GM21390 (cell line): ENCODE data around the gene TRPC4AP.
"Not testable (repeated sequence)": the region's sequence is repeated elsewhere in the genome, so short reads cannot be mapped to it uniquely, and the experiment has no call there.

Source experiments
- ATAC-seq: cut with Tn5 transposase; IDR thresholded peaks from one replicate; pipeline ENCODE4 v1.9.1; 2021; ENCODE audit not compliant: unreplicated experiment

The TRPC4AP gene

DNA sequence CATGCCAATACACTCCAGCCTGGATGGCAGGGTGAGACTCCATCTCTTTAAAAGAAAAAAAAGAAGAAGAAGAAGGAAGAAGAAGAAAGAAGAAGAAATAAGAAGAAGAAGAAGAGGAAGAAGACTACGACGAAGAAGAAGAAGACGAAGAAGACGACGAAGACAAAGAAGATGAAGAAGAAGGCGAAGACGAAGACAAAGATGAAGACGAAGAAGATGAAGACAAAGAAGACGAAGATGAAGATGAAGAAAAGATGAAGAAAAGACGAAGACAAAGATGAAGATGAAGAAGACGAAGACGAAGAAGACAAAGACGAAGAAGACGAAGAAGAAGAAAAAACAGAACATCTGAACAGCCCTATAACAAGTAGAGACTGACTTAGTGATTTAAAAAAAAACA lies 33.0 kb downstream of the TRPC4AP start:
- no peak for ATAC-seq

GRCh38 chr20:35059110-35059509 lies 33.5 kb downstream of the TRPC4AP start:
- ATAC-seq, result no peak

GRCh38 chr20:35055445-35056276 lies 36.9 kb downstream of the TRPC4AP start:
- ATAC-seq, result no peak

DNA sequence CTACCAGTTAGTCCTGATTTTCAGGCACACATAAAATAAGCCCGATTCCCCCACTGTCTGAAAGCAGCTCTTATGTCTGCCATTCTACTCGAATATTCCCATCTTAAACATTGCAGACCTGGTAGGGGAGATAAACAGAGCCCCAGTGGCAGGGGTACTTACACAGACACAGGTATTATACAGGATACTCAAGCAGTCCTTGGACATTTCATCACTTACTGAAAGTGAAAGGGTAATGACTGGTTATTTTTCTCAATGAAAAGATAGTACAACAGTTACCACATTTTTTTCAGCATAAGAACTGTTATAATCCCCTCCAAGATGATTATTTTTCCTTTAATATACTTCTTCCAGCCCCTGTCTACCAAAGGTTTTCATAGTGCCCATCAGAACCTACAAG lies 37.8 kb downstream of the TRPC4AP start:
- ATAC-seq, result no peak

- ATAC-seq, result not testable (repeated sequence)
These were observed 40.0 kb downstream of the TRPC4AP start for GRCh38 chr20:35052616-35053015.

GRCh38 chr20:35049776-35050352 lies 42.7 kb downstream of the TRPC4AP start:
- no peak for ATAC-seq

DNA sequence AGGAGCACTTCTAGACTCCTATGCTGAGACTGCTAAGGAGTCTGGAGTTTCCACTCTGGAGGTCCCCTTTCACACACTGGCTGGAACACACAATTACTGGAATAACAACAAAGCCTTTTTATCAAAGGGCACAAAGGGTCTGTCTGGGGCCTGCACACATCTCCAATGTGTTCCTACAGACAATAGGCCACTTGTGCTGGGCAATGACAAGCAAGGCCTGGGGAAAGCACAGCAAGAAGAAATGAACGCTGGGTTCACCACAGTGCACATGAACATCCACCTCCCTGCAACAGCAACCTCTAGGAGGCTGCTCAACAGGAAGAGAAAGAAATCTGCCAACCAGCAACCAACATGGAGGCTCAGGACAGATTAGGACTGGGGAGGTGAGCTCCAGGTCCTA lies 43.9 kb downstream of the TRPC4AP start:
- ATAC-seq, result no peak

GRCh38 chr20:35042268-35042667 lies 50.3 kb downstream of the TRPC4AP start:
- no peak for ATAC-seq

GRCh38 chr20:35040646-35041045 lies 52.0 kb downstream of the TRPC4AP start:
- no peak for ATAC-seq

DNA sequence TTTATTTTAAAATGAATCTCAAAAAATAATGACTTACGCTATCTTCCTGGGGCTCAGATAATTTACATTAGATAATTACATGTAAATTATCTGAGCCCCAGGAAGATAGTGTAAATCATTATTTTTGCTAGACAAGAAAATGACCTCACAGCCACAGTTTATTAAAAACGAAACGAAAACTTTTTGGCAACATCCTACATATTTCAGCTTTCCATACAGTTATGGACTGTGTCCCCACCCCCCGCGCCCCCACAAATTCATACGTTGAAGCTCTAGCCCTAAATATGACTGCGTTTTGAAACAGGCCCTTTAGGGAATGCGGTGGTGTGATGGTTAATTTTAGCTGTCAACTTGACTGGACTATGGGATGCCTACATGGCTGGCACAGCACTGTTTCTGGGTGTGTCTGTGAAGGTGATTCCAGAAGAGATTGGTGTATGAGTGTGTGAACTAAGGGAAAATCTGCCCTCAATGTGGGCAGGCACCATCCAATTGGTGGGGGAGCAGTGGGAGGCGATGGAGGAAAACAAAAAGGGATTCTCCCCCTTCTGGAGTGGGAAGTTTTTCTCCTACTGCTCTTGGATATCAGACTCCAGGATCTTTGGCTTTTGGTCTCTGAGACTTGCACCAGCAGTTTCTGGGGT lies 52.6 kb downstream of the TRPC4AP start:
- no peak for ATAC-seq

GRCh38 chr20:35039146-35039545 lies 53.5 kb downstream of the TRPC4AP start:
- ATAC-seq, result no peak

GRCh38 chr20:35034145-35034544 lies 58.5 kb downstream of the TRPC4AP start:
- ATAC-seq, result no peak

DNA sequence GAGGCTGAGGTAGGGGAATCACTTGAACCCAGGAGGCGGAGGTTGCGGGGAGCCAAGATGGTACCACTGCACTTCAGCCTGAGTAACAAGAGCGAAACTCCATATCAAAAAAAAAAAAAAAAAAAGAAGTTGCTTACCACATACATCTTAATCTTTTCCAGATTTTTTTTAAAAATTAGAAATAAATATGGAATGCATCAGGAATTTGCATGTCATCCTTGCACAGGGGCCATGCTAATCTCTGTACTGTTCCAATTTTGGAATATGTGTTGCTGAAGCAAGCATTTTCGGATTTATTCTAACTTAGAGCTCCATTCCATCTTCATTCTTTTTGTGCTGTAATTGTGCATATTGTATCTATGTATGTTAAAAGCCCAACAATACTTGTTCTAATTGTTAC lies 62.5 kb downstream of the TRPC4AP start:
- ATAC-seq, result no peak

DNA sequence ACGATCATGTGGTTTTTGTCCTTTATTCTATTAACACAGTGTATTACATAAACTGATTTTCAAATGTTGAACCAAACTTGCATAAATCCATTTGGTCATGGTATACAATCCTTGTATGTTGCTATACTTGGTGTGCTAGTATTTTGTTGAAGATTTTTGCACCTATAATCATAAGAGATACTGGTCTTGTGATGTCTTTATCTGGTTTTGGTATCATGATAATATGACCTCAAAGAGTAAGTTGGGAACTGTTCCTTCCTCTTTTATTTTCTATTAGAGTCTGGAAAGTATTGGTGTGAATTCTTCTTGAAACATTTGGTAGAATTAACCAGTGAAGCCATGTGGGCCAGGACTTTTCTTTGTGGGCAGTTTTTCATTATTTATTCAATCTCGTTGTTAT lies 65.3 kb downstream of the TRPC4AP start:
- no peak for ATAC-seq

DNA sequence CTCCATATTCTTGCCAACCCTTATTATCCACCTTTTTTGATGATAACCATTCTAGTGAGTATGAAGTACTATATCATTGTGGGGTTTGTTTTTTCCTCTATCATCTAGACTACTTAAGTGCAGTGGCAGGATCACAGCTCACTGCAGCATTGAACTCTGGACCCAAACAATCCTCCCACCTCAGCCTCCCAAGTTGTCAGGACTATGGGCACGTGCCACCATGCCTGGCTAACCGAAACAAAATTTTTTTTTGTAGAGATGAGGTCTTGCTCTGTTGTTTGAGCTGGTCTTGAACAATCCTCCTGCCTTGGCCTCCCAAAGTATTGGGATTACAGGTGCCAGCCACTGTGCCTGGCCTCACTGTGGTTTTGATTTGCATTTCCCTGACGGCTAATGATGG lies 67.5 kb downstream of the TRPC4AP start:
- ATAC-seq, result no peak

- no peak for ATAC-seq
These were observed 69.0 kb downstream of the TRPC4AP start for GRCh38 chr20:35023624-35024023.

- ATAC-seq, result no peak
These were observed 70.8 kb downstream of the TRPC4AP start for GRCh38 chr20:35021831-35022230.

DNA sequence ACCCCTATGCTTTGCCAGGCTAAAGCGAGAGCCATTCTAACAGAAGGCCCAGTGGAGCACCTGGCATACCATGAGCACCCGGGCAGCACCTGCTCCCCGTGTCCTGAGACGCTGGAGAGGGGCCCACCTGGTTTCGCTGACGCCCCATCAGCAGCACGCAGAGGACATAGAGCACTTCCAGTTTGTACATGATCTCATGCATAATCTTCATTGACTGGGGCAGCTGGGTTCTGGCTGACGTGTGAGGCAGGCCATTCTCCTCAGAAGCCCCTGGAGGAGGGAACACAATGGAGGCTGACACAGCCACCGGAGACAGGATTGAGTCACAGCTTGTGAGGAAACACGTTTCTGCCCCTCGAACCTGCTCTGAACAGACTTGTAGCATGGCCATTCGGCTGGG lies 71.5 kb downstream of the TRPC4AP start:
- no peak for ATAC-seq

DNA sequence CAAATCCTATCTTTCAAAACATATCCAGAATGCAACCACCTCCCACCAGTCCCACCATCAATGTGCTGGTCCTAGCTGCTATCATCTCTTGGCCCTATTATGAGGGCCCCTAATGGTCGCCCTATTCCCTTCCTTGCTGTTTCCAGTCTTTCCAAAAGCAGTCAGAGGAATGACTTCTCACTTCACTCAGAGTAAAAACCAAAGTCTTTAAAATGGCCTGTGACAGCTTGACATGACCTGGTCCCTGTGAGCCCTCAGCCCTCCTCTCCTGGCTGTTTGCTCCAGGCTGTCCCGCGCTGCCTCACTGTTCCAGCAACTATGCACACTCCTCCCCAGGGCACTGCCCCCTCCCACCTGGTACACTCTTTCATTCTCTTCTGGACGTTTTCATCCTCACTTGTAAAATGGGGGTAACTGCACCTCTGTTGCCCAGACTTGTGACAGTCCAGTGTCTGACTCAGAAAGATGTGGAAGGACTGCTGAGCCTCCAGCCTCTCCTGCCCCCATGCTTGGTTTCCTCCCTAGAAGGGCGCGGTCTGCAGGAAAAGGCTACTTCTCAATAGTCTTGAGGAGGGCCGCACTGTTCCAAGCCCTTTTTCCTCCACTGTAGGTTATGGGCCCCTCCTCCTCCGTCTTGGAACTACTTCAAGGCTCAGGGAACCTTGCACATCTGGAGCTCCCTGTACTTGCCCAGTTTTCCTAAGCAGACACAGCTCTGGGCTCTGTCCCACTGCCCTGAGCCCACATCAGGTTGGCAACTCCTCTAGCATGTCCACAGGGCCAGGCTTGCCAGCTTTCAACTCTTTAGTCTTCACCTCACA lies 72.3 kb downstream of the TRPC4AP start:
- no peak for ATAC-seq

DNA sequence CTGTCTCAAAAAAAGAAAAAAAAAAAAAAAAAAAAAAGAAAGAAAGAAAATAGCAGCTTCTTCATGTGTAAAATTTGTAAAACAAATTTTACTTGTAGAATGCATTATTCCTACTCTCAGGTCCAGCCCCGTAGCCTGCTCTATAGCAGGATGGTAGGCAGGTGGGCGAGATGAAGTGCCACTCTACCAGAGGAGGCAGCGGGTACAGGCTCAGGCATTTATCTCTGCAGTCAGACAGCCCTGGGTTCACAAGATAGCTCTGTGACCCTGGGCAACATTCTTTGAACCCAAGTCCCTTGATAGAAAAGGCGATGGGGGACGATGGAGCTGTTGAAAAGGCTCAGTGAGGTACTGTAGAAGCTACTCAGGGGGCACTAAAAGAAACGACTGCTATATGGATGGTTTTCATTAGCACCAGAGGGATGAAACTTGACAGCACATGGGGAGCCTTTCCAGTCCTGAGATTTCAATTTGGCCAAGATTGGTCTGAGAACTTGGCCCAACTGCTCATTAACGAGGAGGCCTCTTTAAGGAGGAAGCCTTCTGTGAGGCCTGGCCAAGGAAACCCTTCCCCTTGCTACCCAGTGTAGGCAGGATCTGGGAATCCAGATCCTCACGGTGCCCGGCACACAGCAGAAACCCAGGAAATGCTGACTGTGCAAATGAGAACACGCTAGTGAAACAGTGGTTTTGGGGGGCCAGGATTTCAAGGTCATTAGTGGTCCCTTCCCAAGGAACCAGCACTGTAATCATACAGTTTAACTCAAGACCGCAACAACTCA lies 73.8 kb downstream of the TRPC4AP start:
- no peak for ATAC-seq
